Psoas muscle (tissue), 8 donors: ENCODE data around the gene EGFLAM. TPM values are rescaled to one million over a fixed set of nuclear protein-coding genes. Genes with fewer than 3 reads are reported as not detected.

Experiments used
- ATAC-seq, 4 donors: fragments of 200-7000 bp; cut with Tn5 transposase; one replicate each; pipeline ENCODE4 v1.9.1; 2020; ENCODE audit warnings: moderate library complexity in 3 of 4, mild to moderate bottlenecking in 2 of 4
- DNase-seq, 2 donors: peaks; one replicate each; pipeline ENCODE4 v3.0.0-alpha.2; 2020
- H3K27ac ChIP-seq: fragments of 200-600 bp; one replicate; pipeline ENCODE4 v1.8.0; 2022
- H3K27me3 ChIP-seq, 3 donors: fragments of 200-600 bp in 1 of 3; one replicate each; pipeline versions ENCODE4 v1.6.1 to v1.8.0; 2013 to 2022; ENCODE audit warnings: low read length in 2 of 3, mild to moderate bottlenecking in 2 of 3, moderate library complexity in 1 of 3; ENCODE audit not compliant: insufficient read depth in 3 of 3
- H3K36me3 ChIP-seq, 2 donors: fragments of 200-600 bp in 1 of 2; one replicate each; pipeline versions ENCODE4 v1.6.1 to v1.8.0; 2013 to 2022; ENCODE audit warnings: low read depth in 1 of 2, mild to moderate bottlenecking in 1 of 2, moderate library complexity in 1 of 2; ENCODE audit not compliant: insufficient read depth in 1 of 2
- H3K4me1 ChIP-seq: fragments of 200-600 bp; one replicate; pipeline ENCODE4 v1.8.0; 2022
- H3K4me3 ChIP-seq: fragments of 200-600 bp; one replicate; pipeline ENCODE4 v1.8.0; 2022; ENCODE audit warnings: mild to moderate bottlenecking
- H3K9me3 ChIP-seq: fragments of 200-600 bp; one replicate; pipeline ENCODE4 v1.8.0; 2022
- WGBS, 3 donors: extraction: QIAGEN DNeasy Blood & Tissue Kit; methylation state at CpG; one replicate each; pipeline versions ENCODE4 v1.1.6 to v1.1.7; 2013; 5-methylcytosine and 5-hydroxymethylcytosine counted together
- intact Hi-C, 2 donors: fragments of 100-400 bp; cut with DNase I; formaldehyde crosslinking; loops; one replicate each; pipeline versions ENCODE4 v1.11.0 to v1.14.2; 2022
- polyA plus RNA-seq, 3 donors: library from polyadenylated mRNA; stranded (reverse); fragments of 200-250 nt; gene quantifications; one replicate each; pipeline ENCODE4 v1.2.3, GENCODE V29; 2013
- total RNA-seq, 4 donors: library from RNA; stranded (reverse); fragmentation: NEBNext Ultra II Directional in 2 of 4; extraction: Animal tissue kit (Norgen Biotek cat#: 25700) in 2 of 4; gene quantifications; one replicate each; pipeline versions ENCODE4 v1.2.1 to v1.2.4, GENCODE V29; 2021 to 2023
- TF ChIP-seq, protein P1 (sequence below): fragments of 200-600 bp; IDR thresholded peaks from one replicate; pipeline ENCODE4 v1.8.0; 2022; ENCODE audit warnings: antibody characterized with exemption
- donor health status: healthy with polysubstance abuse.
- donor health status: DM: no; HTN: no; CAD: no; lungs with moderate emphysema.
- donor health status: Bipolar disorder and iron deficiency.
- donor health status: healthy.
- donor health status: DM: yes; HTN: yes; CAD: no.
- donor health status: DM: no; HTN: no; CAD: no.
- donor health status: DM: no; HTN: no; CAD: no.
- donor health status: DM: yes; HTN: yes; CAD: no.

The EGFLAM gene
- total and polyA plus RNA-seq, 7 donors = 16.0 to 53.8 (median 35.3) TPM

DNA sequence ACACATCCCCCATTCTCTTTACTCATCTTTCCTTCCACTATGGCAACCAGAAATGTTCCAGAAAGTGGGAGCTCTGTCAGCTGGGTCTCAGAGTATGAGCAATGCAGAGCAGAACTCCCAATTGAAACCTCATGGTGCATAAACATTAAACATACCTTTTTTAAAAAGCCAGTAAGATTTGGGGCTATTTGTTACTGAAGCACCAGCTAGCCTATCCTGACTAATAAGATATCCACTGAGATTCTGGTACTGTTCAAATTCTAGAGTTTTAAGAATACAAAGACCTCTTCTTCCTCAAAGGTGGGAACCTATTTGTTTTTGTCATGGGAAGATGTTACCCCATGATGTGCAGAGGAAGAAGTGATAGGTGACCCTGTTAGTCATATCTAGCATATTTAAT is 46.1 kb upstream of the EGFLAM start:
- H3K36me3 ChIP-seq = no peaks in the 10 kb centered on the region
- no peaks in the 10 kb centered on the region for H3K4me1 ChIP-seq
- DNase-seq (no peak), ATAC-seq (no peak)
- no peak overlapping the region for H3K4me3 ChIP-seq
- H3K9me3 ChIP-seq = no peaks in the 10 kb centered on the region
- H3K27ac ChIP-seq = no peak overlapping the region
- TF ChIP-seq, protein P1, sequence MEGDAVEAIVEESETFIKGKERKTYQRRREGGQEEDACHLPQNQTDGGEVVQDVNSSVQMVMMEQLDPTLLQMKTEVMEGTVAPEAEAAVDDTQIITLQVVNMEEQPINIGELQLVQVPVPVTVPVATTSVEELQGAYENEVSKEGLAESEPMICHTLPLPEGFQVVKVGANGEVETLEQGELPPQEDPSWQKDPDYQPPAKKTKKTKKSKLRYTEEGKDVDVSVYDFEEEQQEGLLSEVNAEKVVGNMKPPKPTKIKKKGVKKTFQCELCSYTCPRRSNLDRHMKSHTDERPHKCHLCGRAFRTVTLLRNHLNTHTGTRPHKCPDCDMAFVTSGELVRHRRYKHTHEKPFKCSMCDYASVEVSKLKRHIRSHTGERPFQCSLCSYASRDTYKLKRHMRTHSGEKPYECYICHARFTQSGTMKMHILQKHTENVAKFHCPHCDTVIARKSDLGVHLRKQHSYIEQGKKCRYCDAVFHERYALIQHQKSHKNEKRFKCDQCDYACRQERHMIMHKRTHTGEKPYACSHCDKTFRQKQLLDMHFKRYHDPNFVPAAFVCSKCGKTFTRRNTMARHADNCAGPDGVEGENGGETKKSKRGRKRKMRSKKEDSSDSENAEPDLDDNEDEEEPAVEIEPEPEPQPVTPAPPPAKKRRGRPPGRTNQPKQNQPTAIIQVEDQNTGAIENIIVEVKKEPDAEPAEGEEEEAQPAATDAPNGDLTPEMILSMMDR = no peak
- H3K27me3 ChIP-seq = no peaks in the 10 kb centered on the region
- intact Hi-C loops = no loop called here

DNA sequence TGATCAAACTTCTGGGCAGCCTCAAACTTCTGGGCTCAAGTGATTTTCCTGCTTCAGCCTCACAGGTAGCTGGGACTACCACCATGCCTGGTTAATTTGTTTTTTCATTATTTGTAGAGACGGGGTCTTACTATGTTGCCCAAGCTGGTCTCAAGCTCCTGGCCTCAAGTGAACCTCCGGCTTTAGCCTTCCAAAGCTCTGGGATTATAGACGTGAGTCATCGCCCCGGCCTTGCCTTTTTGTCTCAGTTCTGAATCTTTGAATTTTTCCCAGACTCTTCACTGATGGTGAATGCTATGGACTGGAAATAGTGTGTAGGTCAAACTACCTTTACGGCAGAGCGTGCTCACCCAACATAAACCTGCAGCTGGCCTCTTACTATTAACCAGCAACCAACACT is 32.3 kb upstream of the EGFLAM start:
- Histone ChIP-seq H3K27me3 (no peaks in the 10 kb centered on the region), H3K27ac (no peak overlapping the region), H3K4me3 (no peak overlapping the region), H3K9me3 (no peaks in the 10 kb centered on the region), H3K4me1 (no peaks in the 10 kb centered on the region), H3K36me3 (no peaks in the 10 kb centered on the region)
- WGBS, 3 donors = 87% methylated on average over 7 of the region's 7 CpGs
- intact Hi-C loops = no loop called here
- ATAC-seq (no peak), DNase-seq (no peak)
- TF ChIP-seq, protein P1 = no peak

DNA sequence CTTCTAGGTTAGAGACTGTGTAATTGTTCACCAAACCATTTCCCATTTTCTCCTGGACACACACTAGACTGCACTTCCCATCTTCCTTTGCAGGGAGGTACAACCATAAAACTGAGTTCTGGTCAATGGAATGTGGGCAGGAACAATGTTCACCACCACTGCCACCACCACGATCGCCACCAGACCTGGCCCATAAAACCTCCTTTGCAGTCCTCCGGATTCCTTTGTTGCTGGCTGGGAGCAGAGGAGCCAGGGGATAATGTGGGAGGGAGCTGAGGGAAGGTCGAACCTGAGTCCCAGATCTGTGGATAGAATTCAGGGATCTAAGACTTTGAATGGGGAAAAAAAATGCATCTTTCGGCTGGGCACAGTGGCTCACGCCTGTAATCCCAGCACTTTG is 29.4 kb upstream of the EGFLAM start:
- Histone ChIP-seq H3K9me3 (no peaks in the 10 kb centered on the region), H3K4me1 (no peaks in the 10 kb centered on the region), H3K27me3 (no peaks in the 10 kb centered on the region), H3K4me3 (no peak overlapping the region), H3K27ac (no peak overlapping the region), H3K36me3 (no peaks in the 10 kb centered on the region)
- WGBS, 3 donors = 65 to 76% (median 72%) methylated on average over 6 of the region's 6 CpGs
- no peak for ATAC-seq
- TF ChIP-seq, protein P1 = no peak
- intact Hi-C loops = no loop called here
- DNase-seq = no peak

DNA sequence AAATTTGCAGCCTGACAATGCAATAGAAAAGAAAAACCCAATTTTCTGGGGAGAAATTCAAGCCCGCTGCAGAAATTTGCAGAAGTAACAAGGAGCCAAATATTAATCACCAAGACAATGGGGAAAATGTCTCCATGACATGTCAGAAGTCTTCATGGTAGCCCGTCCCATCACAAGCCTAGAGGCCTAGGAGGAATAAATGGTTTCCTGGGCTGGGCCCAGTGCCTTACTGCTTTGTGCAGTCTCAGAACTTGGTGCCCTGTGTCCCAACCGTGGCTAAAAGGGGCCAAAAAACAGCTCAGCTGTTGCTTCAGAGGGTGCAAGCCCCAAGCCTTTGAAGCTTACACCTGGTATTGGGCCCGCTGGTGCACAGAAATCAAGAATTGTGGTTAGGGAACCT is 23.6 kb upstream of the EGFLAM start:
- intact Hi-C loops = no loop called here
- ATAC-seq = no peak
- no peaks in the 10 kb centered on the region for H3K4me1 ChIP-seq
- no peak overlapping the region for H3K27ac ChIP-seq
- H3K36me3 ChIP-seq = no peaks in the 10 kb centered on the region
- DNase-seq = no peak
- H3K9me3 ChIP-seq = no peaks in the 10 kb centered on the region
- TF ChIP-seq, protein P1 = no peak
- WGBS, 3 donors = 75 to 80% (median 79%) methylated on average over 4 of the region's 4 CpGs
- no peak overlapping the region for H3K4me3 ChIP-seq
- H3K27me3 ChIP-seq = no peaks in the 10 kb centered on the region

DNA sequence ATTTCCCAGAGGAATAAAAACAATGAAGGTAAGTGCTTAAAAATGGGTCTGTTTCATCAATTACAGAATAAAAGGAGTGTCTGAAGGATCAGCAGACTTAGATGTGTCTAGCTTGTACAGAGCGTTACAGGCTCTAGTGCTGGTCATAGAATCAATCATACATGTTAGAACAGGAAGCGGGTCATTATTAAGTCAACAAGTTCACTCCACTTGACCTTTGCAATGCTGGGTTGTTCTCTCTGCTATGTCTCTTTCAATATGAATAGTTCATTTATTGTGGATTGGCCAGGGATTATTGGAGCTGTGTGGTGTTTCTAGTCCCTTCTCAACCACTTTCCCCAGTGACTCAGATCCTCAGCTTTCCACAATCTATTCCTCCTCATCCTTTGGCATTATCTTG is 20.7 kb upstream of the EGFLAM start:
- TF ChIP-seq, protein P1 = no peak
- H3K9me3 ChIP-seq = no peaks in the 10 kb centered on the region
- intact Hi-C loops = loop anchor here in 1 of 2 donors (1.0 kb wide), 1 partner anchor 7 kb away; no protein-coding TSS in a partner anchor

More for the DNA sequence above, 20.7 kb upstream of the EGFLAM start:
- no peaks in the 10 kb centered on the region for H3K27me3 ChIP-seq
- no peaks in the 10 kb centered on the region for H3K4me1 ChIP-seq
- no peak overlapping the region for H3K4me3 ChIP-seq
- DNase-seq (no peak), ATAC-seq (no peak)
- no peak overlapping the region for H3K27ac ChIP-seq
- no peaks in the 10 kb centered on the region for H3K36me3 ChIP-seq
- WGBS, 3 donors = 33 to 55% (median 37%) methylated on average over 2 of the region's 2 CpGs
